ENCODE results near the gene PSMD8. TPM values are rescaled to one million over a fixed set of nuclear protein-coding genes. Genes with fewer than 3 reads are reported as not detected.
"Not testable (repeated sequence)": the region's sequence is repeated elsewhere in the genome, so short reads cannot be mapped to it uniquely, and the experiment has no call there.

The PSMD8 gene
- 88.1 TPM for total RNA-seq

- Histone ChIP-seq H3K4me1 (ENCODE audit: insufficient read depth, low read length) (peaks cover 25% of the 10 kb centered on the region), H3K27me3 (ENCODE audit: insufficient read depth, low read length) (no peaks in the 10 kb centered on the region), H3K4me3 (ENCODE audit: low read length) (peak within 1 kb of the TSS; percentile 91), H3K9me3 (ENCODE audit: low read depth, low read length) (no peaks in the 10 kb centered on the region)
Observed at GRCh38 chr19:38374332-38375097, at the start of gene PSMD8. TSS of gene PSMD8 (plus strand) at chr19:38374571. CDS start at chr19:38374602, 31 bp downstream.

- no peak overlapping the region for H3K4me3 ChIP-seq (ENCODE audit: low read length)
- H3K4me1 ChIP-seq (ENCODE audit: insufficient read depth, low read length): peaks cover 19% of the 10 kb centered on the region
Observed at GRCh38 chr19:38326591-38326990, 47.8 kb upstream of the PSMD8 start.

GRCh38 chr19:38329651-38330050 is 44.7 kb upstream of the PSMD8 start:
- Histone ChIP-seq H3K4me3 (ENCODE audit: low read length) (no peak overlapping the region), H3K27me3 (ENCODE audit: insufficient read depth, low read length) (no peaks in the 10 kb centered on the region), H3K9me3 (ENCODE audit: low read depth, low read length) (no peaks in the 10 kb centered on the region), H3K4me1 (ENCODE audit: insufficient read depth, low read length) (no peaks in the 10 kb centered on the region)

More at GRCh38 chr19:38326591-38326990, 47.8 kb upstream of the PSMD8 start:
- Histone ChIP-seq H3K9me3 (ENCODE audit: low read depth, low read length) (no peaks in the 10 kb centered on the region), H3K27me3 (ENCODE audit: insufficient read depth, low read length) (no peaks in the 10 kb centered on the region)

DNA sequence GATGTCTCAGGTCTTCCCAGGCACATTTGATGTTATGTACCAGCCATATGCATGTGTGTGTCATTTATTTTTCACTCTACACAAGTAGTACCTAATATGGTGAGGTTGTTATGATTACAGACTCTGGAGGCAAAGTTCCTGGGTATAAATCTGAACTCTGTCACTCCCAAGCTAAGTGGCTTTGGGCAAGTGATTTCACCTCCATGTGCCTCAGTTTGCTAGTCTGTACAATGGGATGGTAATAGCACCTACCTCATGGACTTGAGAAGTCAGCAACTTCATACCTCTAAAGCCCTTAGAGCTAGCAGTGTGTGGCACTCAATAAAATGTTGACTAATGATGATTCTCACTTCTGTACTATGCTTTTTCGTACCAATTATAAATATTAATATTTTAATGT is 42.6 kb upstream of the PSMD8 start:
- H3K9me3 ChIP-seq (ENCODE audit: low read depth, low read length): no peaks in the 10 kb centered on the region
- H3K4me3 ChIP-seq (ENCODE audit: low read length): no peak overlapping the region
- no peaks in the 10 kb centered on the region for H3K27me3 ChIP-seq (ENCODE audit: insufficient read depth, low read length)
- no peaks in the 10 kb centered on the region for H3K4me1 ChIP-seq (ENCODE audit: insufficient read depth, low read length)

DNA sequence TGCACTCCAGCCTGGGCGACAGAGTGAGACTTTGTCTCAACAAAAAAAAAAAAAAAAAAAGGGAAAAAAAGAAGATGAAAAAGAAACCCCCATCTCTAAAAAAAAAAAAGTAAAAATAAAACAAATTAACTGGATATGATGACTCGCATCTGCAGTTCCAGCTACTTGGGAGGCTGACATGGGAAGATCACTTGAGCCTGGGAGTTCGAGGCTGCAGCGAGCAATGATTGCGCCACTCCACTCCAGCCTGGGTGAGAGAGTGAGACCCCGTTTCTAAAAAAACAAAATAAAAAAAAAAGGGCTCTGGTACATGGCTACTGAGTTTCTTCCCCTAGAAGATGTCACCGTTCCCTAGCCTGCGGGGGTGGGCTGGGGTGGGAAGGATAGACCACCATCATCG is 41.1 kb upstream of the PSMD8 start:
- H3K4me1 ChIP-seq (ENCODE audit: insufficient read depth, low read length): peaks cover 9% of the 10 kb centered on the region

GRCh38 chr19:38335949-38336637 is 38.3 kb upstream of the PSMD8 start:
- Histone ChIP-seq H3K4me1 (ENCODE audit: insufficient read depth, low read length) (peaks cover 9% of the 10 kb centered on the region), H3K9me3 (ENCODE audit: low read depth, low read length) (no peaks in the 10 kb centered on the region), H3K27me3 (ENCODE audit: insufficient read depth, low read length) (no peaks in the 10 kb centered on the region), H3K4me3 (ENCODE audit: low read length) (peak overlapping the region; percentile 72)

More for the DNA sequence above, 41.1 kb upstream of the PSMD8 start:
- no peaks in the 10 kb centered on the region for H3K9me3 ChIP-seq (ENCODE audit: low read depth, low read length)
- H3K27me3 ChIP-seq (ENCODE audit: insufficient read depth, low read length): no peaks in the 10 kb centered on the region
- no peak overlapping the region for H3K4me3 ChIP-seq (ENCODE audit: low read length)

DNA sequence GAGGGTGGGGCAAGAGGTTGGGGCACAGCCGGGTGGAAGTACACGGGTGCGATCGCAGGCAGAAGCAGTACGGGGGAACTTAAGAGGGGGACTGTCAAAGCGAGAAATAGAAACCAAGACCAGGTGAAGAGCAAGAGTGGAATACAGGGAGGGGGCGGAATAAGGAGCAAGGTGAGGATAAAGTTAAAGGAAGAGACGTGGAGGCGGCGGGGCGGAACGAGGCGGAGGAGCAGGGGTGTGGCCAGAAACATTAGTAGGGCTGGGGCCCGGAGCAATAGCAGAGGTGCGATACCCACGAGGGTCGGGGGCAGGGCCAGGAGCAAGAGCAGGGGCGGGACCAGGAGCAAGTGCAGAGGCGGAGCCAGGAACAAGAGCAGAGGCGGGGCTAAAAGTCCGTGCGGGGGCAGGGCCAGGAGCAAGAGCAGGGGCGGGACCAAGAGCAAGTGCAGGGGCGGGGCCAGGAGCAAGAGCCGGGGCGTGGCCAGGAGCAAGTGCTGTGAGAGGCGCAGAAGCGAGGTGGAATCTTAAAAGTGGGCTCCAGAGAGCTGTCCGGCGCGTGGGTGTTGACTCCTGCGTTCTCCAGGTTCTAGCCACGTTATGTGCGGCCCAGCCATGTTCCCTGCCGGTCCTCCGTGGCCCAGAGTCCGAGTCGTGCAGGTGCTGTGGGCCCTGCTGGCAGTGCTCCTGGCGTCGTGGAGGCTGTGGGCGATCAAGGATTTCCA is 37.6 kb upstream of the PSMD8 start:
- Histone ChIP-seq H3K27me3 (ENCODE audit: insufficient read depth, low read length) (no peaks in the 10 kb centered on the region), H3K4me3 (ENCODE audit: low read length) (peak overlapping the region; percentile 72), H3K9me3 (ENCODE audit: low read depth, low read length) (no peaks in the 10 kb centered on the region), H3K4me1 (ENCODE audit: insufficient read depth, low read length) (peaks cover 9% of the 10 kb centered on the region)

DNA sequence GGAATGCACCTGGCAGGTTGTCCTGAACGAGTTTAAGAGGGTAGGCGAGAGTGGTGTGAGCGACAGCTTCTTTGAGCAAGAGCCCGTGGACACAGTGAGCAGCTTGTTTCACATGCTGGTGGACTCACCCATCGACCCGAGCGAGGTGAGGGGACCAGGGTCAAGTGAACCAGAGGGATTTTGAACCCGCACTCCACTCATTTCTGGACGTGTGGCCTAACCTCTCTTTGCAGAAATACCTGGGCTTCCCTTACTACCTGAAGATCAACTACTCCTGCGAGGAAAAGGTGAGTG is 37.1 kb upstream of the PSMD8 start:
- no peaks in the 10 kb centered on the region for H3K9me3 ChIP-seq (ENCODE audit: low read depth, low read length)
- H3K27me3 ChIP-seq (ENCODE audit: insufficient read depth, low read length): no peaks in the 10 kb centered on the region
- no peak overlapping the region for H3K4me3 ChIP-seq (ENCODE audit: low read length)
- peaks cover 9% of the 10 kb centered on the region for H3K4me1 ChIP-seq (ENCODE audit: insufficient read depth, low read length)

GRCh38 chr19:38339011-38339410 is 35.4 kb upstream of the PSMD8 start:
- not testable (repeated sequence) for H3K4me3 ChIP-seq (ENCODE audit: low read length); H3K4me1 ChIP-seq (ENCODE audit: insufficient read depth, low read length); H3K9me3 ChIP-seq (ENCODE audit: low read depth, low read length); H3K27me3 ChIP-seq (ENCODE audit: insufficient read depth, low read length)

DNA sequence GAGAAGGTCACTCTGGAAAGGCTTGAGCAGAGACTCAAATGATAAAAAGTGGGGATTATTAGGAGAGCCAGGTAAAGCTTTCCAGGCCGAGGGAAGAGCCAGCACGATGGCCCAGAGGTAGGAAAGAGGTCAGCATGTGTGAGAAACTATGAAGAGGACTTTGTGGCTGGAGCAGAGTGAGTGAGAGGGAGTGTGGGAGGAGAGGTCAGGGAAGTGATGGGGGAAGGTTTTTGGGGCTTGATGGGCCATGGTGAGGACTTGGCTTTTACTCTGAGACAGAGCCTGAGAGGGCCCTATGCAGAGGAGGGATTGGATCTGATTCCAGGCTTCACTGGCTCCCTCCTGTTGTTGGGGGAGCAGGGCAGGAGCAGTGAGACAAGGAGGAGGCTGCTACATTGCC is 33.4 kb upstream of the PSMD8 start:
- Histone ChIP-seq H3K4me3 (ENCODE audit: low read length) (no peak overlapping the region), H3K27me3 (ENCODE audit: insufficient read depth, low read length) (no peaks in the 10 kb centered on the region), H3K4me1 (ENCODE audit: insufficient read depth, low read length) (peaks cover 9% of the 10 kb centered on the region), H3K9me3 (ENCODE audit: low read depth, low read length) (no peaks in the 10 kb centered on the region)

DNA sequence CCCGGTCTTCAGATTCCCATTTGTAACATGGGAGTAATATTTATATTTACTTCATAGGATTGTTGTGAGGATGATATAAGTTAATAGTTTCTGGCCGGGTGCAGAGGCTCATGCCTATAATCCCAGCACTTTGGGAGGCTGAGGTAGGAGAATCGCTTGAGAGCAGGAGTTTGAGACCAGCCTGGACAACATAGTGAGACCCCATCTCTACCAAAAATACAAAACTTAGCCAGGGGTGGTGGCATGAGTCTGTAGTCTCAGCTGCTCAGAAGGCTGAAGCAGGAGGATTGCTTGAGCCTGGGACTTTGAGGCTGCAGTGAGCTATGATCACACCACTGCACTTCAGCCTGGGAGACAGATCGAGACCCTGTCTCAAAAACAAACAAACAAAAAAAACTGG is 27.5 kb upstream of the PSMD8 start:
- H3K9me3 ChIP-seq (ENCODE audit: low read depth, low read length): no peaks in the 10 kb centered on the region
- H3K27me3 ChIP-seq (ENCODE audit: insufficient read depth, low read length): no peaks in the 10 kb centered on the region
- no peaks in the 10 kb centered on the region for H3K4me1 ChIP-seq (ENCODE audit: insufficient read depth, low read length)
- no peak overlapping the region for H3K4me3 ChIP-seq (ENCODE audit: low read length)

- no peaks in the 10 kb centered on the region for H3K4me1 ChIP-seq (ENCODE audit: insufficient read depth, low read length)
- H3K27me3 ChIP-seq (ENCODE audit: insufficient read depth, low read length): no peaks in the 10 kb centered on the region
- no peak overlapping the region for H3K4me3 ChIP-seq (ENCODE audit: low read length)
- H3K9me3 ChIP-seq (ENCODE audit: low read depth, low read length): no peaks in the 10 kb centered on the region
Observed at GRCh38 chr19:38350883-38351282, 23.5 kb upstream of the PSMD8 start.

GRCh38 chr19:38351865-38352395 is 22.4 kb upstream of the PSMD8 start:
- no peaks in the 10 kb centered on the region for H3K9me3 ChIP-seq (ENCODE audit: low read depth, low read length)
- H3K4me1 ChIP-seq (ENCODE audit: insufficient read depth, low read length): no peaks in the 10 kb centered on the region
- H3K4me3 ChIP-seq (ENCODE audit: low read length): no peak overlapping the region
- H3K27me3 ChIP-seq (ENCODE audit: insufficient read depth, low read length): no peaks in the 10 kb centered on the region

DNA sequence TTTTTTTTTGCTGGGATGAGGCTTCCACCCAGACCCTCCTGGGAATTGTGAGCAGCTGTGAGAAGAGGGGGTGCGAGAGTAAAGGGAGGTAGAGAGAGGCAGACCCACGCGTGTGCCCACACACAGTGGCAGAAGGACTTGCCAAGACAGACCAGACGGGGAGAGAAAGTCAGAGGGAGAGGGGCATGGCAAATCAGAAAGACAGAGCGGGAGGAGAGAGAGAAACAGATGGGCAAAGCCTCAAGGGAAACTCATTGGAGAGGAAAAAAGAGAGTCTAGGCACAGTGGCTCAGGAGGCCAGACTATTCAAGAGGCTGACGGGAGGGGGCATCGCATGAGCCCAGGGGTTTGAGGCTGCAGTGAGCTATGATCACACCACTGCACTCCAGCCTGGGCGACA is 21.8 kb upstream of the PSMD8 start:
- no peaks in the 10 kb centered on the region for H3K4me1 ChIP-seq (ENCODE audit: insufficient read depth, low read length)
- no peak overlapping the region for H3K4me3 ChIP-seq (ENCODE audit: low read length)
- H3K9me3 ChIP-seq (ENCODE audit: low read depth, low read length): no peaks in the 10 kb centered on the region
- H3K27me3 ChIP-seq (ENCODE audit: insufficient read depth, low read length): no peaks in the 10 kb centered on the region

Measured in mononuclear cell (primary cell).